Central memory CD8-positive, alpha-beta T cell (primary cell): ENCODE results near the gene ZNF445.
"Not testable (repeated sequence)": the region's sequence is repeated elsewhere in the genome, so short reads cannot be mapped to it uniquely, and the experiment has no call there.

ENCODE experiments used
- ATAC-seq: fragments of 150-1000 bp; cut with Tn5 transposase; replicated peaks from 2 replicates; pipeline ENCODE4 v1.10.0; 2022; ENCODE audit warnings: mild to moderate bottlenecking, moderate FRiP score, moderate number of reproducible peaks; ENCODE audit not compliant: poor library complexity, severe bottlenecking; ENCODE audit errors: extremely low read depth
- DNase-seq, 2 donors: peaks; one replicate each; pipeline ENCODE4 v3.0.0; 2021; ENCODE audit warnings: low spot score in 2 of 2
- H3K27ac Mint-ChIP-seq: one replicate; pipeline ENCODE4 v1.8.0; 2022; ENCODE audit warnings: low read depth, mild to moderate bottlenecking, moderate library complexity, mixed read lengths
- H3K27me3 Mint-ChIP-seq: one replicate; pipeline ENCODE4 v1.8.0; 2022; ENCODE audit warnings: mixed read lengths
- H3K36me3 Mint-ChIP-seq: one replicate; pipeline ENCODE4 v1.8.0; 2022; ENCODE audit warnings: mild to moderate bottlenecking, moderate library complexity, mixed read lengths; ENCODE audit not compliant: insufficient read depth
- H3K4me1 Mint-ChIP-seq: one replicate; pipeline ENCODE4 v1.8.0; 2022; ENCODE audit warnings: mixed read lengths
- H3K4me3 Mint-ChIP-seq: one replicate; pipeline ENCODE4 v1.8.0; 2022; ENCODE audit warnings: mild to moderate bottlenecking, moderate library complexity, mixed read lengths
- H3K9me3 Mint-ChIP-seq: one replicate; pipeline ENCODE4 v1.8.0; 2022; ENCODE audit warnings: mixed read lengths

Gene ZNF445

DNA sequence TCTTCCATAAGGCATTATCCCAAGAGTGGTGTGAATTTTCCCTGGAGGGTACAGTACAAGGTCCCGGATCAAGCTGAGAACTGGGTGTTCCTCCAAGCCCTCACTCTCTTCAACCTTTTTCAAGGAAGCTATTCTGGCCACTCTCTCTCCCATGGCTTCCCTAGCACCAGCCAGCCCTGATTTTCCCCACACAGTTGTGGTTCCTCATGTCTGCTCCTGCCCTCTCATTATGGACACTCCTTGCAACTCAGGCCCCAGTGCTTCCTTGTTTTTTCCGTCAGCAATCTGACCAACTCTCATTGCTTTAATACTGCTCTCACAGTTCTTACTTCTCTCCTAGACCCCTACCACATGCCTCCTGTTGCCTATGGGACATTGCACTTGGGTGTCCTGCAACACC is 25.7 kb upstream of the ZNF445 start:
- Mint-ChIP-seq H3K4me1 (peaks cover 24% of the 10 kb centered on the region), H3K9me3 (peaks cover 27% of the 10 kb centered on the region)
- DNase-seq, H3K36me3 Mint-ChIP-seq, ATAC-seq, H3K4me3 Mint-ChIP-seq, H3K27me3 Mint-ChIP-seq, H3K27ac Mint-ChIP-seq: not testable (repeated sequence)

- ATAC-seq (no peak), DNase-seq (no peak)
- no peak overlapping the region for H3K27ac Mint-ChIP-seq
- H3K36me3 Mint-ChIP-seq, result peaks cover 9% of the 10 kb centered on the region
- H3K27me3 Mint-ChIP-seq, result no peaks in the 10 kb centered on the region
- H3K9me3 Mint-ChIP-seq, result peaks cover 27% of the 10 kb centered on the region
- H3K4me1 Mint-ChIP-seq, result peaks cover 20% of the 10 kb centered on the region
- no peak overlapping the region for H3K4me3 Mint-ChIP-seq
Measured at GRCh38 chr3:44501971-44502370, 24.5 kb upstream of the ZNF445 start.

DNA sequence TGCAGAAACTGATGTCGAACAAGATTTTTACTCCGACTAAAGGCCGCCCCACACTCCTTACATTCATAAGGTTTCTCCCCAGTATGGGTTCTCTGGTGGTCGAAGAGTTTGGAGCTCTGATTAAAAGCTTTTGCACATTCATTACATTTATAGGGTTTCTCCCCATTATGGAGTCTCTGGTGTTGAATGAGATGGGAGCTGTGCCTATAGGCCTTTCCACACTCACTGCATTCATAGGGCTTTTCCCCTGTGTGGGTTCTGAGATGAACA is 22.4 kb upstream of the ZNF445 start:
- not testable (repeated sequence) for DNase-seq, H3K27me3 Mint-ChIP-seq
- H3K9me3 Mint-ChIP-seq, result peaks cover 27% of the 10 kb centered on the region

GRCh38 chr3:44499149-44499898 is 21.9 kb upstream of the ZNF445 start:
- peaks cover 27% of the 10 kb centered on the region for H3K9me3 Mint-ChIP-seq
- peaks cover 10% of the 10 kb centered on the region for H3K36me3 Mint-ChIP-seq
- H3K4me3 Mint-ChIP-seq, result no peak overlapping the region
- DNase-seq (no peak), ATAC-seq (no peak)
- no peak overlapping the region for H3K27ac Mint-ChIP-seq
- H3K4me1 Mint-ChIP-seq, result peaks cover 6% of the 10 kb centered on the region
- H3K27me3 Mint-ChIP-seq, result no peaks in the 10 kb centered on the region

More for the DNA sequence above, 22.4 kb upstream of the ZNF445 start:
- ATAC-seq, H3K27ac Mint-ChIP-seq, H3K4me1 Mint-ChIP-seq, H3K4me3 Mint-ChIP-seq: not testable (repeated sequence)
- peaks cover 10% of the 10 kb centered on the region for H3K36me3 Mint-ChIP-seq

- Mint-ChIP-seq H3K9me3 (peaks cover 12% of the 10 kb centered on the region), H3K36me3 (peaks cover 5% of the 10 kb centered on the region), H3K4me3 (no peak overlapping the region), H3K4me1 (no peaks in the 10 kb centered on the region), H3K27ac (no peak overlapping the region), H3K27me3 (no peaks in the 10 kb centered on the region)
- DNase-seq, result no peak
- no peak for ATAC-seq
Measured at GRCh38 chr3:44495636-44496415, 18.4 kb upstream of the ZNF445 start.

DNA sequence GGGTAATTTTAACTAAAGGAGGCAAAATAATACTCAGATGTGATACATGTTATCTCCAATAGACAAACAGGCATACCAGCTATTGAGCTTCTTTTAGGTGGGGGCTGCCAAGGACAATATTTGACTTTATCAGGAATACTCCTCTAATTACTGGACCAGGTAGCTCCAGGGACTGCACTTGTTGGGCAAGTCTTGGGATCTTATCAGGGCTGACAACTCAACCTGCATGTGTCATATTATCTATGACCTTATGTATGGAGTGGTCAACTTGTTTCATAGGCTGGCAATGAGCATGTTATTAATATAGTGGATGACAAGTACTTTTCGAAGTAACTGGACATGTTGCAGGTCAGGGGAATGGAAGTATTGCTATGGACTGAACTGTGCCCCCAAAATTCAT is 15.0 kb upstream of the ZNF445 start:
- H3K4me3 Mint-ChIP-seq, result no peak overlapping the region
- H3K27me3 Mint-ChIP-seq, result no peaks in the 10 kb centered on the region
- peaks cover 5% of the 10 kb centered on the region for H3K9me3 Mint-ChIP-seq
- DNase-seq (no peak), ATAC-seq (no peak)
- peaks cover 5% of the 10 kb centered on the region for H3K36me3 Mint-ChIP-seq
- no peaks in the 10 kb centered on the region for H3K4me1 Mint-ChIP-seq
- H3K27ac Mint-ChIP-seq, result no peak overlapping the region

DNA sequence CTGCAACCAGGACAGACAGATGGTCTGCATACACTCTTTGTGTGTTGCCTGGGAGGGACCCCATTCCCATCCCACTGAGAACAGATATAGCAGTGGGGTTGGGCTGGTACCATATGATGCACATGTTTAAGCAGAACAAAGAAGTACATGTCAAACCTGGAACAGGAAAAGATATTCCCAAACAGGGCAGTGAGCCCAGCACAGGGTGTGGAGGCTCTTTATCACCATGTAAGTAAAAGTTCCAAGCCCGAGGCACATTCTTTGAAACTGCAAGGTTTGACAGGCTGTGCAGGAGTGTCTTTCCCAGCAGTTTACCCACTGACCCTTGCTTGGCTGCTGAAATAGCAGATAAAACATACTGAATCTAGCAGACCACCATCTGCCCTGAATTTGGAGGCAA is 5.3 kb upstream of the ZNF445 start:
- DNase-seq, result no peak
- peaks cover 6% of the 10 kb centered on the region for H3K9me3 Mint-ChIP-seq
- no peak overlapping the region for H3K4me3 Mint-ChIP-seq
- H3K27me3 Mint-ChIP-seq, result no peaks in the 10 kb centered on the region
- H3K36me3 Mint-ChIP-seq, result peaks cover 3% of the 10 kb centered on the region
- no peak overlapping the region for H3K27ac Mint-ChIP-seq
- no peak for ATAC-seq
- no peaks in the 10 kb centered on the region for H3K4me1 Mint-ChIP-seq

DNA sequence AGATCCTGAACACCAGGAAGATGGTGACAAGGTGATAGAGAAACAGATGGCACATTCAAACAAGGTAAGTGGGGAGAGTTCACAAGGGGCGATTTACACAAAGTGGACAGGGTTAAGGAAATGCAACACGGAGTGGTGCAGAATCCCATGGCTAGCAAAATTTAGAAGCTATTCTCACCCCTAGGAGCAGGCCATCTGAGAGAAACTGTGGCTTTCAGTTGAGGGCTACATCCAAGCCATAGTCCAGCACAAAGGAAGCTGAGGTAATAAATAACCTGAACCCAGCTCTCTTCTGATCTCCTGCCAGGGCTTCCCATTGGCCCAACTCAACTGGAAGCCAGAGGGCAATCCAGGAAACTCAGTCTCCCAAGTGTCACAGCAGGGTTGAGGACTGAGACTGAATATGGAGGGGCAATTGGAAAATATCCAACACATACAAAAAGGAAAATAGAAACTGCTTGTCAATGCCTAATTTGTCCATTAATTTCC is 1.2 kb upstream of the ZNF445 start:
- Mint-ChIP-seq H3K27ac (no peak overlapping the region), H3K9me3 (no peaks in the 10 kb centered on the region), H3K27me3 (no peaks in the 10 kb centered on the region), H3K36me3 (peaks cover 3% of the 10 kb centered on the region), H3K4me3 (peak overlapping the region; percentile 90), H3K4me1 (peaks cover 9% of the 10 kb centered on the region)
- ATAC-seq (no peak), DNase-seq (no peak)

DNA sequence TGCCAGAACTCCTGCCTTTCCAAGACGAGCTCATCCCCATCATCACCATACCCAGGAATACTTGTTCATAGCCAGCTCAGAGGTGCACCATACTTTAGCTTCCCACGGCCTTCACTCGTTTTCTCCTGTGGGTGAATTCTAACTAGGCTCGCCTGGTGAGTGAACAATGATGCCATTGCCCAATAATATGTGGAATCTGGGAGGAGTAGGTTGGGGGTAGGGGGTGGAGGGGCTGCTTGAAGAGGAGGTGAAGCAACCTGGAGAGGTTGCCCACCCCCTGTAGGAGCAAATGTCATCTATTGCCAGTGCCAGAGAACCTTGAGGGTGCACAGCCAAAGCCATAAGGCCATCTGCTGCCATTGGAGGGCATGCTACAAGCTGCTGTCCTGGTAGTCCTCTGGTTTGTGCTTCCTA is 592 bp upstream of the ZNF445 start:
- no peak for ATAC-seq
- H3K27ac Mint-ChIP-seq, result peak overlapping the region; percentile 57

GRCh38 chr3:44476963-44477311 is 533 bp downstream of the ZNF445 start:
- Mint-ChIP-seq H3K4me3 (peak overlapping the region; percentile 90), H3K4me1 (peaks cover 21% of the 10 kb centered on the region), H3K36me3 (peaks cover 3% of the 10 kb centered on the region), H3K27ac (peak overlapping the region; percentile 57), H3K9me3 (no peaks in the 10 kb centered on the region), H3K27me3 (no peaks in the 10 kb centered on the region)
- DNase-seq (no peak), ATAC-seq (no peak)

More for the DNA sequence above, 592 bp upstream of the ZNF445 start:
- H3K27me3 Mint-ChIP-seq, result no peaks in the 10 kb centered on the region
- DNase-seq, result no peak
- peaks cover 15% of the 10 kb centered on the region for H3K4me1 Mint-ChIP-seq
- H3K9me3 Mint-ChIP-seq, result no peaks in the 10 kb centered on the region
- H3K4me3 Mint-ChIP-seq, result peak overlapping the region; percentile 90
- H3K36me3 Mint-ChIP-seq, result peaks cover 3% of the 10 kb centered on the region

DNA sequence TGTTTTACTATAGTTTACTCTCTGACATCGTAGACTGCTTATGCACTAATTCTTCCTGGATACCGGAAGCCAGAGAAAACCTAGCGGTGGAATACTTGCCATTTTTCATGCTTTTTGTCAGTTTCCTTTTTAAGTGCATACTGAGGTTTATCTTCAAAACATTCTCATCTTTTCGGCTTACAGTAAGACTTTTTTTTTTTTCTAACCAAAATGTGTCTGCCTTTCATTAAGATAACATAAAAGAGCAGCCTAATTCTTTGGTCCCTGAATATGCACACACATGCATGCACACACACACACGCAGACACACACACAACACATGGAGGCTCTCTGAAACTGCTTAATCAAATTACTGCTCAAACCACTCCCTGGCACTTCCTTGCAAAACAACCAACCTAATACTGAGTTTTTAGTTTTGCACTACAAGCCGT is 1.3 kb downstream of the ZNF445 start:
- peaks cover 3% of the 10 kb centered on the region for H3K36me3 Mint-ChIP-seq
- ATAC-seq, result no peak
- peaks cover 28% of the 10 kb centered on the region for H3K4me1 Mint-ChIP-seq
- H3K27me3 Mint-ChIP-seq, result no peaks in the 10 kb centered on the region
- H3K27ac Mint-ChIP-seq, result peak overlapping the region; percentile 57
- H3K4me3 Mint-ChIP-seq, result peak overlapping the region; percentile 90
- no peaks in the 10 kb centered on the region for H3K9me3 Mint-ChIP-seq
- DNase-seq, result no peak

- peaks cover 34% of the 10 kb centered on the region for H3K4me1 Mint-ChIP-seq
- H3K27ac Mint-ChIP-seq, H3K27me3 Mint-ChIP-seq, H3K9me3 Mint-ChIP-seq, DNase-seq, H3K36me3 Mint-ChIP-seq, H3K4me3 Mint-ChIP-seq, ATAC-seq: not testable (repeated sequence)
Measured at GRCh38 chr3:44474886-44475285, 2.6 kb downstream of the ZNF445 start.

DNA sequence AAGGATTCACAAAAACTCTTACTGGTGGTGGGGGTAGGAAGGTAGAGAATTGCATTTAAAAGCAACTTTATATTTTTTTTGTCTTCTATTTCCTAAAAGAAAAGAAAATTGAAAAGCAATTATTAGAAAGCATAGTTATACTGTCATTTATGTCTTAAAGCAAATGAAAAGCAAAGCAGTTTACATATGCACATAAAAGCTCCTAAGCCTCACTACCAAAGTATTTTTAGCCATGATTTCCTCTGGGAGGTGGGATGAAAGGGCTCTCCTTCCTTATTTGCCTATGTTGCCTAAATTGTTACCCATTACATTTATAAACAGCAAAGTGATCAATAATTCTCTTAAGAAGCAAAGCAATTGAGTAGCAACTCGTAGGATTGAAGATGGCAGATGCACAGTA is 7.0 kb downstream of the ZNF445 start:
- Mint-ChIP-seq H3K36me3 (peaks cover 11% of the 10 kb centered on the region), H3K27me3 (no peaks in the 10 kb centered on the region), H3K4me3 (no peak overlapping the region), H3K27ac (no peak overlapping the region), H3K4me1 (peaks cover 36% of the 10 kb centered on the region), H3K9me3 (no peaks in the 10 kb centered on the region)
- DNase-seq, result no peak
- no peak for ATAC-seq
